ENCODE measurements around the gene BPIFB2.
"Not testable (repeated sequence)": the region's sequence is repeated elsewhere in the genome, so short reads cannot be mapped to it uniquely, and the experiment has no call there.

Gene BPIFB2

DNA sequence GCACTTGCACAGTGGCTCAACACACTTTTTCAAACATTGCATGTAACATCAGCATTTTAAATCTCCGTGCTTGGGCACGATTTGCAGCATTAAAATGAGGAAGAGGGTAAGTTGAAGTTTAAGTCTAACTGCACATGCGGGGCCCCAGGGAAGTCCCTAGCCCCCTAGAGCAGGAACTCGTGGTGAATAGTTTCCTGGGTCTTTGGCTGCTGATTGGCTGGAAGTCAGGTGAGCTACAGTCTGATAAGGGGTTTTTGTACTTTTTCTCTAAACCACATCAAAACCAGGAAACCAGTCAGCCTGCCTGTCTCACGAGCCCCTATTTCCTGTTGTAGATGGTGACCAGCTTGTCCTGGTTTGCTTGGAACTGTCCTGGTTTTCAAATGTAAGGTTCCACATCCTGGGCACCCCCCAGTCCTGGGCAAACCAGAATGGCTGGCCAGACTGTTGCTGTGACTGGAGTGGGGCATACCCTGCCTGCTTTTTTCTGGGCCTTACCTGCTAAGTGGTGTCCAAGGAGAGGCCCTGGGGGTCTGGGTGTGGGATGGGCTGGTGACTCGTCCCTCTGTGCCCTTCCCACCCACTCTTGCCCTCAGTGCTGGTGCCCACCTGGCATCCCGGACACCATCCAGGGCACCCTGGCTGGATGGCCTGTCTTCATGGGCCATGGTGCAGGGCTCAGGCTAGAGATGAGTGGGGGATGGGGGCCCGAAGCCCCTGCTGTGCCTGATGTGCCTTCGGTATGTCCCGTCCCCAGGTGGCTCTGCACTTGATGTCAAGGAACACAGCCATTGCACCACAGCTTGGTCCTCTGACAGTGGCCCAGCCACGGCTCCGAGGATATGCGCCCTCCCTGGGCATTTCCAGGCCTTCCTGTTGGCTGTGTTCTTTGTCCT lies 35.1 kb upstream of the BPIFB2 start:
- TF ChIP-seq, protein P1, sequence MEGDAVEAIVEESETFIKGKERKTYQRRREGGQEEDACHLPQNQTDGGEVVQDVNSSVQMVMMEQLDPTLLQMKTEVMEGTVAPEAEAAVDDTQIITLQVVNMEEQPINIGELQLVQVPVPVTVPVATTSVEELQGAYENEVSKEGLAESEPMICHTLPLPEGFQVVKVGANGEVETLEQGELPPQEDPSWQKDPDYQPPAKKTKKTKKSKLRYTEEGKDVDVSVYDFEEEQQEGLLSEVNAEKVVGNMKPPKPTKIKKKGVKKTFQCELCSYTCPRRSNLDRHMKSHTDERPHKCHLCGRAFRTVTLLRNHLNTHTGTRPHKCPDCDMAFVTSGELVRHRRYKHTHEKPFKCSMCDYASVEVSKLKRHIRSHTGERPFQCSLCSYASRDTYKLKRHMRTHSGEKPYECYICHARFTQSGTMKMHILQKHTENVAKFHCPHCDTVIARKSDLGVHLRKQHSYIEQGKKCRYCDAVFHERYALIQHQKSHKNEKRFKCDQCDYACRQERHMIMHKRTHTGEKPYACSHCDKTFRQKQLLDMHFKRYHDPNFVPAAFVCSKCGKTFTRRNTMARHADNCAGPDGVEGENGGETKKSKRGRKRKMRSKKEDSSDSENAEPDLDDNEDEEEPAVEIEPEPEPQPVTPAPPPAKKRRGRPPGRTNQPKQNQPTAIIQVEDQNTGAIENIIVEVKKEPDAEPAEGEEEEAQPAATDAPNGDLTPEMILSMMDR (IDR thresholded peaks at IDR 0.05; ENCODE audit: insufficient read depth, missing control alignments): no peak
- FAIRE-seq: no peak
- no peak for DNase-seq (ENCODE audit: insufficient read length, low spot score)

DNA sequence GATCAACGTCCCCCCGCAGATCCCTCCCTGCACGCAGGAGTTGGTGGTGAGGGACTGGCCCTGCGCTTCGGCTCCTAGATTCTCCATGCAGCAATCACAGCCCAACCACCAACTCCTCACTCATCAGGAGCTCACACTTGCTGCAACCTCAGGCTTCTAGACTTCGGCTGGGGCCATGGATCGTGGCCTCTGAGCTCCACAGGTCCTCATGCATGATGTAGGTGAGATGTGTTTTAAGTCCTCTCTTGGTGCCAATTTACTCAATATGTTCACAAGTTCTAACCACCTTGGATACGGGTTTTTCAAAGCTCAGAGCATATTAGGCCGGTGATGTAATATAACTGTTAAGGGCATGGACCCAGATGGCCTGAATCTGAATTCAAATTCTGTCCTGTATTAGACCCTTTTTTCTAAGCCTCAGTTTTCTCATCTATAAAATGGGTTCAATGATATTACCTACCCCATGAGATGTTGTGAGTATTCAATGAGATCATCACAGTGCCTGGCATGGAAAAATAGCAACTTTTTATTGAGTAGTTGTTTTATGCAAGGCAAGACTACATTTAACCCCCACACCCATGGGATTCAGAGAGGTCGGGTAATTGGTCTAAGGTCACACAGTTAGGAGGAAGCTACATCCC lies 34.3 kb upstream of the BPIFB2 start:
- no peak for FAIRE-seq

DNA sequence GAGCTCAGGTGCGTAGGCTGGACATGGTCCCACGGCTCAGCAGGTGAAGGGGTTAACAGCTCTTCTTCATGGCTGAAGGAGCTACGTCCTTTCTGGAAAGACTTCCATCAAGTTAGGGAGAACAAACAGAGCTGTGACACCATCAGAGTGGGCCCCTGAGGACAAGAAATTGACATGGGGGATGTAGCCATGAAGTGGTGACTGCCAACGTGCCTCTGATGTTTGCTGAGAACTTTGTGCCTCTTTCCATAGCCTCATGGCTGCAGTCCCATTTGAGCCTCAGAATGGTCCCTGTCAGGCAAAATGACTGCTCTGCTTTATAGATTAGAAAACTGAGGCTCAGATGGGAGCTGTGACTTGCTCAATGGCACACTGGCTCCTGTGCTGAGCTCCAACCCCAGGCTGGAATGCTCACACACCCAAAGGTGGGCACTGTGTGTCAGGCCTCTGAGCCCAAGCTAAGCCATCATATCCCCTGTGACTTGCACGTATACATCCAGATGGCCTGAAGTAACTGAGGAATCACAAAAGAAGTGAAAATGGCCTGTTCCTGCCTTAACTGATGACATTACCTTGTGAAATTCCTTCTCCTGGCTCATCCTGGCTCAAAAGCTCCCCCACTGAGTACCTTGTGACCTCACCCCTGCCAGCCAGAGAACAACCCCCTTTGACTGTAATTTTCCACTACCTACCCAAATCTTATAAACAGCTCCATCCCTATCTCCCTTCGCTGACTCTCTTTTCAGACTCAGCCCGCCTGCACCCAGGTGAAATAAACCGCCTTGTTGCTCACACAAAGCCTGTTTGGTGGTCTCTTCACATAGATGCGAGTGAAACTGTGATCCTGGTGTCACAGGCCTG lies 33.1 kb upstream of the BPIFB2 start:
- FAIRE-seq; DNase-seq (ENCODE audit: insufficient read length, low spot score): not testable (repeated sequence)

More for the DNA sequence above, 34.3 kb upstream of the BPIFB2 start:
- TF ChIP-seq, protein P1 (IDR thresholded peaks at IDR 0.05; ENCODE audit: insufficient read depth, missing control alignments): no peak
- DNase-seq (ENCODE audit: insufficient read length, low spot score): no peak

DNA sequence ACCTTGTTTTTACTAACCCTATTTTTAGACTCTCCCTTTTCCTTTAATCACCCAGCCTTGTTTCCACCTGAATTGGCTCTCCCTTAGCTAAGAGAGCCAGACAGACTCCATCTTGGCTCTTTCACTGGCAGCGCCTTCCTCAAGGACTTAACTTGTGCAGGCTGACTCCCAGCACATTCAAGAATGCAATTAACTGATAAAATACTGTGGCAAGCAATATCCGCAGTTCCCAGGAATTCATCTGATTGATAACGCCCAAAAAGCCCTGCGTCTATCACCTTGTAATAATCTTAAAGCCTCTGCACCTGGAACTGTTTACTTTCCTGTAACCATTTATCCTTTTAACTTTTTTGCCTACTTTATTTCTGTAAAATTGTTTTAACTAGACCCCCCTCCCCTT lies 32.4 kb upstream of the BPIFB2 start:
- FAIRE-seq; DNase-seq (ENCODE audit: insufficient read length, low spot score): not testable (repeated sequence)

DNA sequence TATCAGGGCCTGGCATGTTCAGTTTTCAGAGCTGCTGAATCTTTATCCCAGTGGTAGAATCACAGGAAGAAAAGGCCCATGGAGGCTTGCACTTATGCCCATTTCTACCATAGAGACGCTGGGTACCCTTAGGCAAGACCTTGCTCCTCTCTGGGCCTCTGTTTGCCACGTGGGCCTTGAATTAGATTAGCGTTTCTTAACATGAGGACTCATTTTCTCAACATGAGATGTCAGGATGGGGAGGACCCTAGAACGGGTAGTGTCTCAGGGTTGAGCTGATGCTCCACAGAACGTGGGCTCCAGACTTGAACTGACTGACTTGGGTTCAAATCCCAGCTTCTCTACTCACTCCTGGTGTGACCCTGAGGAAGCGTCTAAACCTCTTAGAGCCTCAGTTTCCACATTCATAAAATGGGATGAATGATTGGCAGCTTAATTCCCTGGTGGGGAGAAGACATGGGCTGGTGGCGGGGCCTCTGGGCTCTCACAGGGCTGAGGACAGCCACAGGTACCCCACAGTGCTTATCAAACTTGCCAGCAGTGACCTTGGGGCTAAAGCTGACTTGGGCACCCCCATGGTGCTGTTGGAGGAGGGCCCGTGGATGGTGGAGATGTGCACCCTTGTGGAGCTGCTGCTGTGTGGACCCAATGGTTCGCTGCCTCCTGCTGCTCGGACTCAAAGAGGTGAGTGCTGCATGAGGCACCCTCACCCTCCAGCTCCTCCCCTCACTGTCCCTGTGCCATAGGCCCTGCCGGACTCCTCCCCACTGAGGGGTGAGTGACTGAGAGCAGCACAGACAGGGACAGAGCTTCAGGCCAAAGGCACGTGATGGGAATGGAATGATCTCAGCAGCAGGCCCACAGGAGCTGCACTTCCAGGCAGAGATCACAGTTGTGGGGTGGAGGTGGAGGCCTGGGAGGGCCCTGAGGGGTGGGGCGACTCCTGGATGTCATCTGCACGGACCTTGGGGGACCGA lies 31.5 kb upstream of the BPIFB2 start:
- no peak for FAIRE-seq

DNA sequence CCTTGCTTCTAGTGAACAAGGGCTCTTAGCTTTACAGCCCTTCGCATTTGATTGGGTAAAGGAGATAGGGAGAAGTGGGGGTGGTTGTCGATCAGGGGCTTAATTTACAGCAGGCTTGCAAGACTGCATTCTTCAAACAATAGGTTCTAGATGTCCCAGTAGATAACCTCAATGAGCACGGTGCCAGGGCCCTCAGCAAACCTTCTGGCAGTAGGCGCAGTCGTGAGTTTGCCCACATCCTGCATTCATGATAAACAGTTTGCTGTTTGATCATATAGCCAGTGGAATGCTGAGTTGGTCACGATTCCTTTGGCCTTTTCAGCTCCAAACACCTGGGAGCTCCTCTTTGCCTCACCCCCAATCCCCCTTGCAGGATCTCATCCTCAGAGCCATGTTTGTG lies 30.8 kb upstream of the BPIFB2 start:
- TF ChIP-seq, protein P1 (IDR thresholded peaks at IDR 0.05; ENCODE audit: insufficient read depth, missing control alignments): no peak
- FAIRE-seq (no peak), DNase-seq (ENCODE audit: insufficient read length, low spot score) (no peak)

More for the DNA sequence above, 31.5 kb upstream of the BPIFB2 start:
- TF ChIP-seq, protein P1 (IDR thresholded peaks at IDR 0.05; ENCODE audit: insufficient read depth, missing control alignments): no peak
- DNase-seq (ENCODE audit: insufficient read length, low spot score): no peak

DNA sequence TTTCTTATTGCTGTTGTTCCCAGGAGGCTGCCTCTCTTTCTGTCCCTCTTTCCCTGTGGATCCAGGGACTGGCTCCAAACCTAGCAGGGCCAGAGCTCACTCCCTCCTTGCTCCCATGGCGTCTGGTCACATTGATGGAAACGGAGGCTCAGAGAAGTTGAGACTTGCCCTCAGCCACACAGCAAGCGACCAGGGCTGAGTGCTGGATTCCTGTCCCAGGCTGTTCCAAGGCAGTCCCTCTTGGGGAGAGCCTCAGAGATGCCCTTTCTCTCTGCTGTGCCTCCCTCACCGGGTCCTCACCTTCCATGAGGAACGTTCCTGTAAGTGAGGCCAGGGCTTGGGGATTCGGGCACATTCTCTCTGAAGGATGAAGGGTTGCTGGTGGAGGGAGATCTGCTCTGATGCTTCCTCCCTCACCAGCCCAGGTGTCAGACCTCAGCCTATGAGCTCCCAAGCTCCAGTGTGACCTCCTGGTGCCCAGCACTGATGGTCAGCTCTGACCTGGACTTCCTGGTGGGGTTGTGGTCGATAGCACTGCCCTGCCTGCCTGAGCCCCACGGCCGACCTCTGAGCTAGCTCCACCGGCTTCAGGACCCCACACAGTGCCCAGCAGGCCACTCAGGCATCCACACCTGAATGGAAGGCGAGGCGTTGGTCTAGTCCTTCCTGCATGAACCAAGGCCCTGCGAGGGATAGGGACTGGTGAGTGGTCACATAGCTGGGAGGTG lies 30.1 kb upstream of the BPIFB2 start:
- DNase-seq (ENCODE audit: insufficient read length, low spot score) (no peak), FAIRE-seq (no peak)
- TF ChIP-seq, protein P1 (IDR thresholded peaks at IDR 0.05; ENCODE audit: insufficient read depth, missing control alignments): no peak

Measured in D721Med (cell line).